ENCODE results near the gene DUSP14. TPM values are rescaled to one million over a fixed set of nuclear protein-coding genes. Genes with fewer than 3 reads are reported as not detected.
"Not testable (repeated sequence)": the region's sequence is repeated elsewhere in the genome, so short reads cannot be mapped to it uniquely, and the experiment has no call there.

Gene DUSP14
- total RNA-seq, 1 donor from 2014 or later, result 16.3 TPM

DNA sequence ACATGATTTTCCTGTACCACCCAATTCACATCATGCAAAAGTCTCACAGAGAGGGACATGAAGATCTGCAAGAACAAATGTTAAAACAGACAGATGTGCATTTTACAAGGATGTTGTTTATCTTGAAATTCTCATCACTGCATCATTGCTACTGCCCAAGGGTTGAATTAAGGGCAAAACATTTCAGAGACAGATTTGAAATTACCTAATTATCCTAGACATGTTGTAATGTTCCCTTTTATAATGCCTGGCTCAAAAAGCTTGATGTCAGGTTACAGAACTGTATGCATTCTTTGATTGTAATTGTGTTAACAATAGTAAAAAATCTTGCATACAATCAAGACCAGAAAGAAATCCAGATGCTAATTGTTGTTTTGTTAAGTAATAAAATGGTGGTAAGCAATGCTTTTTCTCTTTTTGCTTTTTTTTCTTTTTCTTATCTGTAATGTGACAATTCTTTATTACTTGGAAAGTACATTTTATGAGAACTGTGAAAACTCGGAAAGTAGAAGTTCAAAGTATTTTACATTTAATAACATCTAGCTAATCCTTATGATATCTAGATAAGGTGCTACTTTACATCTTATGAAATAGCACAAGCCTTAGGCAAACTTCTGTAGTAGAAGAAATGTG is 3.6 kb upstream of the DUSP14 start:
- DNase-seq, result no peak

DNA sequence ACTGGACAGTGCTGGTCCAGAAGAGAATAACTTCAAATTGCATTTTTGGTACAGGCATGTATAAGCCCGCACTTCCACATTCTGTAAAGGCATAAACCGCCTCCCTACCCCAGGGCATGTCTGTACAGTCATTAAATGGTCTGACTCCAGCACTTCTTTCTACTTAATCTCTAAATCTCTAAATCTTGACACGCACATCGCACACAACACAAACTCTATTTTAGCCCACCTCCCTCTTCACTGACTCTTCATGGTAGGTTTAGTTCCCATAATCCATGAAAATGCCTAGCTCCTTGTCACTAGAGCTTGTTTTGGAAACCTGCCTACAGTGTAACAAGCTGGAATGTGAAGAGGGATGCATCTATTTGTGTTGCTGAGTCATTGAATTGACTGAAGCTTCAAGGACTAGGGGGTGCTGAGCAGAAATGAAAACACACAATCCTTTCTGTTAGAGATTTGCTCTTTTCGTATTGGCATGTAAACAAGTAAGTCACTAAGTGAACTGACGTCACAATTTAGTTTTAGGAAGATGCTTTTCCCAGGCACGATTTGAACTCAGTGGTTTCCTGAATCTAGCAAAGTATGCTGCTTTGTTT is 1.6 kb upstream of the DUSP14 start:
- peak; percentile 86 for DNase-seq

DNA sequence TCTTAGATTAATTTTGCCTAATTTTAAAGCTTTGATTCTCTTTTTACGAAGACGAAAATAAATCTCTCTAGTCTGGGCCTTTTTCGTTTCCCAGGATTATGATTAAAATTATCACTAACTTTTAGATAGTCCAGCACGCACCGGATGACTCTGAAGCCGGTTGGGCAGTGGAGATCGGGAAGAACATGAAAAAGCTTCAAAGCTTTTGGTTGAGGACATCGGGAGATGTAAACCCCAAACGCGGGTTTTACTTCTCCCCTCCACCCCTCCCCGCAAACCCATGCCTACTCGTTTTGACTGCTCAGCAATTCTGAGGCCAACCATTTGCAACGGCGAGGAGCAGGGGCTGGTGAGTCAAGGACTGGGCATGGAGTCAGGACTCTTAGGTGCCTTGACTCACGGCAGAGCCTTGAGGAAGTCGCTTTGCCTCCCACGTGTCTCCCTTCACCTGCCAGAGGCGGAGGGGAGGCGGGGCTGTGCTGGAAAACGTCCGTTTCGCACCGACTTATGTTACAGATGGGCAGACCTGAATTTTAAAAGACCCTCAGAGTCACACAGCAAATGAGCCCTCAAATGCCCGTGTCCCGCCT is 989 bp upstream of the DUSP14 start:
- peak; percentile 62 for DNase-seq

DNA sequence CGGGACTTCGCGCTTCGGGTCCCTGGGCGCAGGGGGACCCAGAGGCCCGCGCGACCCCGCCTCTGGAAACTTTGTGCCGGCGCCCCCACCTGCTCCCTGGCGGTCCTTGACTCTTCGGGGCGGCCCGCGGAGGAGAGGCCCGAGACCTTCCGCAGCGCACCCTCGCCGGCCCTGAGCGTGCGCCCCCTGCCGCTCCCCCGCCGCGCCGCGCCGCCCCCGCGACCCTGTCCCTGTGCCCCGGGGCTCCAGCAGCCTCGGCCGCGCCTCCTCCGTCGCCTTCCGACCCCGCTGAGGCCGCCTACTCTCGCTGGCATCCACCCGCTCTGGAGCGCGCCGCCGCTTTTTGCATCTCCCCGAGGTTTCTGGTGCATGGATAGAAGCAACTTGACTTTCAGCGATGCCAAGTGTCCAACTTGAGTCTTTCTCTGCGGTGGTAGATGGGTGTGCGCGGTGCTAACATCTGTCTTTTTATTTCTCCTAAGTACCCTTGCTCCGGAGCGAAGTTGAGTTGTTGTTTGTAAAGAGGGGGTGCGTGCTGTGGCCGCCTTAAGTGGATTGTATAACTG is 414 bp downstream of the DUSP14 start:
- peak; percentile 80 for DNase-seq

DNA sequence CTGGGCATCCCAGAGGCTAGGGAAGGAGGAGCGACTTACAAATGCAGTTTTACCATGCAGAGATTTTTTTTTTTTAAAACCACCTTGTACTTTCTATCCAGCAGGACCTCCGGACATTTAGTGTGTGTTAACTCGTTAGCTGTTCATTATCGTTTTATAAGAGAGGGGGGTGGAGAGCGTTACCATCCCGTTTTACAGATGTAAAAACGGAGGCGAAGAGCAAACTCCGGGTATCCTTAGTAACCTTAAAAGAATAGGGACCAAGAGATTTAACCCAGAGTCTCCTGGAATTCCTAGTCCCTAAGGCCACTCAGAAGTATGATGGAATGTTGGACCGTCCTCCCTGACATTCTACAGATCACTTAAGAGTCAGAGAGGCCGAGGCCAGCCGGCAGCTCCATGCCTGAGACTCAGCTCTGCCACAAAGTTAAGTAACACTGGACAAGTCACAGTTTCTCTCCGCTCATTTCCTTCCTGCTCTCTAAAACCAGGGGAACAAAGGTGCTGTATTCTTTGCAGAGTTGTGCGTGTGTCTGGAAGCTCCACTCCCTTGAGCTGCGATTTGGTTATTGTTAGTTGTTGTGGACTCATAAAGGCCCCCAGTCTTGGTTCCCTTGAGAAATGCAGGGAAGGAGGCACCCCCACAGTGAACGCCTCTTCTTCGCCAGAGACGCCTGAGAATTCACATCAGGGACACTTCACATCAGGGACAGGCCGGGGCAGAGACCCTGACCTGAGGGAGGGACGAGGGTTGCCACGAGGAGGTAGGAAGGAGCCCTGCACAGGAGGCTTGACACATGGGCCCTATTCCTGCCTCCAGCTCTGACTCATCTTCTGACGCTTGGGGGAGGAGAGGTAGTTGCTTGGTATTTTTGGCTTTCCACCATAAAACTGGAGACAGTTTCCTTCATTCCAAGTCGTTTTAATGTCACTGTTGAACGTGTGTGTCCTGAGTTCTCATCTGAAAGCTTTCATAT is 1.2 kb downstream of the DUSP14 start:
- peak; percentile 48 for DNase-seq

- DNase-seq, result no peak
Observed at GRCh38 chr17:37492167-37492566, 2.5 kb downstream of the DUSP14 start.

- no peak for DNase-seq
Observed at GRCh38 chr17:37493249-37494027, 3.7 kb downstream of the DUSP14 start.

DNA sequence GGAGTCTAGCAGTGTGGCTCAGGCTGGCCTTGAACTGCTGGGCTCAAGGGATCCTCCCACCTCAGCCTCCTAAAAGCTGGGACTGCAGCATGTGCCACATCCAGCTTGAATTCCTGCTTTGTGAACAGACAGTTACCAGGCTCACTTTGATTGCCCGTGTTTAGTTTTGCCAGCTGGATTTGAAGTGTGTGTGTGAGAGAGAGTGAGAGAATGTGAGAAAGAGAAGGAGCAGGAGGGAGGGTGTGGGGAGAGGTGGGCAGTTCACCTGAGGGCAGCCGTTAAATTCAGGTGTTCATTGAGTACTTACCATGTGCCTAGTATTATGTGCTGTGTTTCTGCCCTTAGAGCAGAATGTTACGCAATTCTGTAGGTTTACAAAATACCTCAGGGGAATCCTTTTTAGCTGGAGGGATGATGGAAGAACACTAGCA is 4.7 kb downstream of the DUSP14 start:
- DNase-seq, result no peak

DNA sequence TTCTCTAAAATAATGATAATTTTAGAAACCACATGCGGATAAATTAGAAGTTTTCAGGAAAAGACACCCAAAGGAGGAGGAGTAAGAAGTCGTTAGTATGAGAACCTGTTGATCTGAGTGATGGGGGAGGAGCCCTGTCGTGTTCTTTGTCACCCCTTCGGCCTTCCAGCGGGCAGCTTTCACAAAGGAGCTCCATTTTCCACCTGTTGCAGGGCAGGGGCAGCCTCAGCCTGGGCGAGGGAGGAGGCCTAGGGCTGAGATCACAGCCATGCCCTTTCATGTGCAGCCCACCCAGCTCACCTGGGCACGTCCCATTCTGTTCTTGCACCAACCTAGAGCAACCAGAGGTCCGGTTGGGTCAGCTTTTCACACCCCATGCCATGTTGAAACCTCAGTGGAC is 5.3 kb downstream of the DUSP14 start:
- DNase-seq, result no peak

DNA sequence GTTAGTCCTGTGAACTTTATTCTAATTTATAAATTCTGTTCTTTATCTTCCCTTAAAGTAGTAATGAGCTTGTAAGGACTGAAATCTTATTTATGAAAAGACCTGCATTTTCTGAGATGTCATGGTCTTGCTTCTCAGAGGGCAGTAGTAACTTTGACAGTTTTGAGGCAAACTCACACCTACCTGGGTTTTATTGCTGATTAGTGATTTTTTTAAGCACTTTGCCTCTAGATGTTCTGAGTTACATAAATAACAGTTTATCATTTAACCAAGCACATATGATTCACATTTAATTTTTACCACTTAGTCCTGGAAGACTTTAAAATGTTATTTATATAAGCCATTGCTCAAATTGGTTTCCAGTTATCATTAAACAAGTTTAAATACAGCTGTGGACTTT is 10.7 kb downstream of the DUSP14 start:
- DNase-seq, result no peak

DNA sequence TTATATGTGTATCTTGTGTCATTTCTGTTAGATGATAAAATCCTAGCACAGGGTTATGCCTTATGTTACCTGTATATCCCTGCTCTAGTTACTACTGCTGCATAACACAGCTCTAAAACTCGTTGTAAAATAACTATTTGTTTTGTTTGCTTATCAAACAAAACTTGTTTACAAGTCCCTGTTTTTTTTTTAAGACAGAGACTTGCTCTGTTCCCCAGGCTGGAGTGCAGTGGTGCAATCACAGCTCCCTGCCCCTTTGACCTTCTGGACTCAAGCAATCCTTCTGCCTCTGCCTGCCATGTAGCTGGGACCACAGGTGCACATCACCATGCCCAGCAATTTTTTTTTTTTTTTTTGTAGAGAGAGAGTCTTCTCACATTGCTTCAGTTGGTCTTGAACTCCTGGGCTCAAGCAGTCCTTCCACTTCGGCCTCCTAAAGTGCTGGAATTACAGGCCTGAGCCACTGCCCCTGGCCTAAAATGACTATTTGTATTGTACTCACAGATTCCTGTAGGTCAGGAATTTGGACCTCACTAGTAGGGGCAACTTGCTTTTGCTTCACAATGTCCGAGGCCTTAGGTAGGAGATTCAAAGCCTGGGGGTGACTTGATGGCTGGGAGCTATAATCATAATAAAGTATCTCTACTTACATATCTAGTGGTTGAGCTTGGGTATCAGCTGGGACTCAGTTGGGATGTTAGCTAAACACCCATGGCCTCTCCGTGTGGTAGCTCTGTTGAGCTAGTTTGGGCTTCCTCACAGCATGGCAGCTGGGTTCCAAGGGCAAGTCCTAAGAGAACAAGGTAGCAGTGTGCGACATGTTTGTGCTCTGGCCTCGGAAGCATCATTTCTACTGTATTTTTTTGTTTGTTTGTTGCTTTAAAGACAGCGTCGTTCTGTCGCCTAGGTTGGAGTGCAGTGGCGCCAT is 12.6 kb downstream of the DUSP14 start:
- no peak for DNase-seq

GRCh38 chr17:37503148-37503547 is 13.5 kb downstream of the DUSP14 start:
- DNase-seq, result no peak

DNA sequence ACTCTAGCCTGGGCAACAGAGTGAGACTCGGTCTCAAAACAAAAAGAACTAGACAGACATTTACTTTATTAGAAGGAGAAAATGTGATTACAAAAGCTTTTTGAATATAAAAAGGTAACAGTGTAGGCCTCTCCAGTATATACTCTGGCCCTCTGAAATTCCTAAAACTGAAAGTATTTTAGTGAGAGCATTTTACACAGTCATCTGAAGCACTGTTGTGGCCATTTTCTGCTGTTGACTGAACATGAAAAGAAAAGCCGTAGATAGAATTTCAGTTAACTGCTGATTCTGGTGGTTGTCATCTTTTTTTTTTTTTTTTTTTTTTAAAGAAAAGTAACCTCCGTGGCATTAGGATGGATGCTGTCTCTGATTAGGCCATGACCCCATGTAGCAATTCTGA is 15.6 kb downstream of the DUSP14 start:
- no peak for DNase-seq

- DNase-seq, result no peak
Observed at GRCh38 chr17:37506678-37507077, 17.0 kb downstream of the DUSP14 start.

- DNase-seq, result no peak
Observed at GRCh38 chr17:37507111-37507510, 17.4 kb downstream of the DUSP14 start.

- no peak for DNase-seq
Observed at GRCh38 chr17:37510056-37510455, 20.4 kb downstream of the DUSP14 start.

DNA sequence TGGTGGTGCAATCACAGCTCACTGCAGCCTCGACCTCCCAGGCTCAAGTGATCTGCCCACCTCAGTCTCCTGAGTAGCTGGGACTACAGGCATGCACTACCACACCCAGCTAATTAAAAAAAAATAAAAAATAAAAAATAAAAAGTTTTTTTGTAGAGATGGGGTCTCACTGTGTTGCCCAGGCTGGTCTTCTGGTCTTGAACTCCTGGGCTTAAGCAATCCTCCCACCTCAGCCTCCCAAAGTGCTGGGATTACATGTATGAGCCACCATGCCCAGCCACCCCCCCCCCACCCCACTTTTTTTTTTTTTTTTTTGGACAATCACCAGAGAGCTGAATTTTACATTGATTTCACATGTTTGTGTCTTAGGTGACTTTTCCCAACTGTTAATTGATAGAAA is 22.0 kb downstream of the DUSP14 start:
- DNase-seq, result not testable (repeated sequence)

- DNase-seq, result peak; percentile 52
Observed at GRCh38 chr17:37512442-37513068, 22.9 kb downstream of the DUSP14 start.

- no peak for DNase-seq
Observed at GRCh38 chr17:37513711-37514110, 24.0 kb downstream of the DUSP14 start.

GRCh38 chr17:37516127-37516571 is 26.5 kb downstream of the DUSP14 start:
- no peak for DNase-seq

All from tongue (tissue), 2 donors.